ENCODE measurements around the gene C9orf50.
"Not testable (repeated sequence)": the region's sequence is repeated elsewhere in the genome, so short reads cannot be mapped to it uniquely, and the experiment has no call there.

C9orf50 gene, protein sequence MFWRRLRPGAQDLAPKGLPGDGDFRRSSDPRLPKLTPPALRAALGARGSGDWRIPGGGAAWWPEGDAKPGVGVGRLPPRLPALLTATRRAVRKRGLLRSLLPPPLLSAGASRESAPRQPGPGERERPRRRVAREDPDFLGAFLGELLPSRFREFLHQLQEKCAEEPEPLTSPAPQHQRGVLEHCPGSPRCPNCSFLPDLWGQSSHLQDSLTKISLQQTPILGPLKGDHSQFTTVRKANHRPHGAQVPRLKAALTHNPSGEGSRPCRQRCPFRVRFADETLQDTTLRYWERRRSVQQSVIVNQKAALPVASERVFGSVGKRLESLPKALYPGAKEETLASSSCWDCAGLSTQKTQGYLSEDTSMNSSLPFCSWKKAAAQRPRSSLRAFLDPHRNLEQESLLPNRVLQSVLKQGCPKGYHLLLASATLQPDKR

DNA sequence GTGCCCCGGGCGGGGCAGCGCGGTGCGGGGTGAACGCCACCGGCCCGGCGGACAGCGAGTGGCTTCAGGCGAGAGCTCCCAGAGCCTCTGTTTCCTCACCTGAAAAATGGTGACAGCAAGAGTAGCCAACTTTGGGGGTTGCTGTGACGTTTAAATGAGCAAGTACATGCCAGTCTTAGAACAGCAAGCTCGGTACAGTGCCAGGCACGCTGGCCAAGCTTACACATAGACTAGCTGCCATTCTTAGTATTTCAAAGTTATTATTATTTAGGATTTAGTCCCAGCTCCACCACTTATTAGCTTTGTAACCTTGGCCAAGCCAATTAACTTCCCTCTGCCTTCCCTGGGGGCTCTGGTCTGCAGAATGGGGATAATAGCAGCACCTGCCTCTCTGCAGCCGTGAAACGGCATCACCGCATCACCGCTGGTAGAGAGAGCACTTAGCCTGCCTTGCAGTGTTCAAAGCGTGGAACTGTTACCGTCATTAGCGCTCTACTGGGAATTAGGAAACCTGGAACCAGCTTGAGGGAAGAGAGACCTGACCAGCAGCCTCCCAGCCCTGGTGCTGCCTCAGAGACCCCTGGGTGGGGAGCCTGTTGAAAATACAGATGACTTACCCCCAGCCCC is at the start of gene C9orf50:
C9orf50 (minus strand) TSS at position 433 of the 627 bp plus-strand sequence. CDS start 527 bp downstream, outside the sequence.
- no peak for DNase-seq

DNA sequence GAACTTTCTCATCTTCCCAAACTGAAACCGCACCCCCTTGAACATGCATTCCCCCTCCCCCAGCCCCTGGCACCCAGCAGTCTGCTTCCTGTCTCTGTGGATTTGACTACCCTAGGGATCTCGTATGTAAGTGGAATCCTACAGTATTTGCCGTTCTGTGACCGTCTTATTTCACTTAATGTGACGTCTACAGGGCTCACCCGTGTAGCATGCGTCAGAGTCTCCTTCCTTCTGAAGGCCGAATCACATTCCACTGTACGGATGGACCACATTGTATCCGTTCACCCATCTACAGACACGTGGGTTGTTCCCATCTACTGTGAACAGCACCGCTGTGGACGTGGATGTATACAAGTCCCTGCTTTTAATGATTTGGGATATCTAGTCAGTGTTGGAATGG is 49.0 kb upstream of the C9orf50 start:
- DNase-seq, result no peak

DNA sequence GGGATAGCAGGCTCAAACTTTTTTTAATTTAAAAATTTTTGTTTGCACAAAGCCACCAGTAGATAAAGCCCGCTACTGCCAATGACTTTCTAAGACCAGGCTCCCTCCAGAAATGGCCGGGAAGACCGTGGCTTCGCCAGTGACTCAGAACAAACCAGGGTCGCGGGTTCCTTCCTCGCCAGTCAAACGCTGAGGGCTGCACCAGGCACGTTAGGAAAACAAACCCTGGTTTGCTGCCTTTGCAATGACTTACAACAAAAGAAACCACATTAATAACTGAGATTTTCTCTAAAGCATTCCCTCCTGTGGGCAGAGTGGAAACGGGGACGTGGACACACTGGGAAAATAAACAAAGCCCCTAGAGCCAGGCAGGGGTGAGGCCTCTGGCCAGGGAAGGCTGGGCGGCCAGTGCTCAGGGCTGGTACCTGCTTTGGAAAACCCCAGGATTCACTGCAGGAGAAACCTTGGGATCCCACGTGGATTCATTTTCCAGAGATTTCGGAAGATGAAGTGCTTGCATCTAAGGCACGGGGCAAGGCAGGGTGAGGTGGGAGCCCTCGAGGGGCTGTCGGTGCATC is 48.3 kb upstream of the C9orf50 start:
- no peak for DNase-seq

- DNase-seq, result no peak
Measured at GRCh38 chr9:129667850-129668249, 46.9 kb upstream of the C9orf50 start.

GRCh38 chr9:129667378-129667777 is 46.5 kb upstream of the C9orf50 start:
- no peak for DNase-seq

DNA sequence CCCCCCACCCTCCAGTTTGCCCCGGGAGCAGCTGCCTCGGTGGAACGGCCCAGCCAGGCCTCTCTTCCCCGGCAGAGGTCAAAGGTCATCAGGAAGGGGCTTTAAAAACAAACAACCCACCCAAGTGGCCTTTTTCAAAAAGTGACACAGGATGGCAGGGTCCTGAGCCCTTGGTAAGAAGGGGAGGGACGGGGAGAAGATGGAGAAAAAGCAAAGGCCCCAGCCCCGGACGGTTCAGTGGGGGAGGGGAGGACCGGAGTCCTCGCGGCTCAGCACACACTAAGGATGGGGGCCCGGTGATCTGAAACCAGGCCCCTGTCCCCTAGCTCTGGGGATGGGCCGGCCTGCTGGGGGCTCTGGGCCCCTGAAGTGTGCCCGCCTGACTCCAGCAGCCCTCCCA is 45.7 kb upstream of the C9orf50 start:
- DNase-seq, result no peak

DNA sequence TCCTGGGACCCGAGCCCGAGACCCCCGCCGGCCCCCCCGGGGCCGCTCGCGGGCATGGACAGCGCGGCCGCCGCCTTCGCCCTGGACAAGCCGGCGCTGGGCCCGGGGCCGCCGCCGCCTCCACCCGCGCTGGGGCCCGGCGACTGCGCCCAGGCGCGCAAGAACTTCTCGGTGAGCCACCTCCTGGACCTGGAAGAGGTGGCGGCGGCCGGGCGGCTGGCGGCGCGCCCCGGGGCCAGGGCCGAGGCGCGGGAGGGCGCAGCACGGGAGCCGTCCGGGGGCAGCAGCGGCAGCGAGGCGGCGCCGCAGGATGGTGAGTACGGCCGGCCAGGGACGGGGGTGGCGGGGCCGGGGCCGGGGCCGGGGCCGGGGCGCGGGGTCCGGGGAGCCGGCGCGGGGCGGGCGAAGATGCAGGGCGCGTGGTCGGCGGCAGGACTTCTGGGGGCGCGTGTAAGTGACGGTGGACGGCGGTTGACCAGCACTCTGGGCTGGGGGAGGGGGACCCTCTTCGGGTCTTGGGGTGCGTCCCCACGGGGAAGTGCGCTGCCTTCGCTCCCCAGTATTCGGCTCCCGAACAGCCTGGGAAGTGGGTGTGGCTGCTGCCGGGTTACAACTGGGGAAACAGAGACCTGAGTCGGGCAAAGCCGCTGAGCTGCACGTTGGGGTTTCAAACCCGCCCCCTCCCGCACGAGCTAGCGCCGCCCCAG is 45.1 kb upstream of the C9orf50 start:
- no peak for DNase-seq

GRCh38 chr9:129665389-129665775 is 44.5 kb upstream of the C9orf50 start, which contains the start of gene PRRX2:
Gene PRRX2 (plus strand): TSS chr9:129665647. CDS start chr9:129665868, 221 bp downstream.
- DNase-seq, result peak; percentile 26

- no peak for DNase-seq
Measured at GRCh38 chr9:129664746-129665388, 44.0 kb upstream of the C9orf50 start.

DNA sequence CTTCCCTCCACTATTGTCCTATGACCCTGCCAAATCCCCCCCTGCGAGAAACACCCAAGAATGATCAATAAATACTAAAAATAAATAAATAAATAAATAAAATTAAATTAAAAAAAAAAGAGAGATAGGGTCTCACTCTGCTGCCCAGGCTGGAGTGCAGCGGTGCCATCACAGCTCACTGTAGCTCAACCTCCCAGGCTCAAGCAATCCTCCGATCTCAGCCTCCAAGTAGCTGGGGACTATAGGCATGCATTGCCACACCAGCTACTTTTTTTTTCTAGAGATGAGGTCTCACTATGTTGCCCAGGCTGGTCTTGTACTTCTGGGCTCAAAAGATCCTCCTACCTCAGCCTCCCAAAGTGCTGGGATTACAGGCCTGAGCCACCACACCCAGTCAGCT is 41.3 kb upstream of the C9orf50 start:
- DNase-seq, result not testable (repeated sequence)

- no peak for DNase-seq
Measured at GRCh38 chr9:129661029-129661428, 40.1 kb upstream of the C9orf50 start.

DNA sequence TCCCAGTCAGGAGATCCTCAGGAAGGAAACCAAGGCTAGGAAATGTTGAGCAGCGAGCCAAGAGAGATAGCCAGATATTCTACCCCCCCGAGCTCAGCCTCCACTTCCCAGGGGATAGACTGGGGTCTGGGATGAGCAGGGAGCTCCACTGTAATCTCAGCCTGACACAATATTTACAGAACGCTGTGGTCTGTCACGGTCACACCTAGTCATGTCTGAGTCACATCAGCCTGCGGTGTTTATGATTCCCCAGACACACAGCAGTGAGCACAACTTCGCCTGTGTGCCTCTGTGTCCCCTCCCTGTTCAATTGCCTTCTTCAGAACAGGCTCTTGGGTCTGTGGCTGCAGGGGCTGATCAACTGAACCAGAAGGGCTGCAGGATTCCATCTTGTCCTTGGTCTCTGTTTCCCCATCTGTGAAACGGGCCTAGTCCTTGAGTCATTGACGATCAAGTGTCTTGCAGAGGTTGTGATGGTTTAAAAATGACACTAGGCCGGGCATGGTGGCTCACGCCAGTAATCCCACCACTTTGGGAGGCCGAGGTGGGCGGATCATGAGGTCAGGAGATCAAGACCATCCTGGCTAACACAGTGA is 36.0 kb upstream of the C9orf50 start:
- no peak for DNase-seq

GRCh38 chr9:129655696-129656095 is 34.8 kb upstream of the C9orf50 start:
- no peak for DNase-seq

DNA sequence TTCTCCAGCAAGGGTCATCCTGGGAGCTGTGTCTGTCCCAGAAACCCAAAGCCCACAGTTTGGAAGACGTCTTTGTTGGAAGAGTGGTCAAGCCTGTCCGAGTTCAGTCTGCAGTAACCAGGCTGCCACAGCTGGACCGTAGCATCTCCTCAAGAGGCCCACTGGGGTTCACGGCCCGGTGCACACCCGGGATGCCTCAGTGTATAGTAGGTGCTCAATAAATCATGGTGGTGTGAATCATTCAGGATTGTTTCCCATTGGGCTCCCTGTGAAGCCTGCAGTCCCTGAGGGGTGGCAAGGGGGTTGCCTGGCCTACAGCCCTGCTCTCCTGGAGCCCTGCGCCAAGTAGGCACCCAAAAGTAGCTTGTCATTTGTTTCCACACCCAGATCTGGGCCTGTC is 34.3 kb upstream of the C9orf50 start:
- DNase-seq, result no peak

DNA sequence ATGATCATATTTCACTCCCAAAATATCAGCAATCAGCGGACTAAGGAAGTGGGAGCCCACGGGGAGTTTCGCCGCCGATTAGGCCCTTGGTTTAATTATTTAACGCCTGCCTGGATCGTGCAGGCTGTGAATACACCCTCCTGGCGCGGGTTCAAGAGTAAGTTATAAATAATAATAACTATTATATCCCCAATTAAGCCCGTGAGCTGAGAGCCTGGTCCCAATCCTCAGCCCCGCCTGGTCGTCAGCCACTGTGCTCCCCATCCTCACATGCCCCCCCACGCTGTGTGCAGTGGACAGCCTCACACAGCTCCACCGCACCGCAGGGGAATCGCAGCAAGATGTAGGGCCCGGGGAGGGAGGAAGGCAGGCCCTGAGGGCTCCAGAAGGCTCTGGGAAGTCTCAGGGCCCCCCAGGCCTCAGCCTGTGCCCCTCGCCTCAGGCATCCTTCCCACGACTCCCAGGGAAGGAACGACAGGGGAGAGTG is 33.7 kb upstream of the C9orf50 start:
- DNase-seq, result no peak

DNA sequence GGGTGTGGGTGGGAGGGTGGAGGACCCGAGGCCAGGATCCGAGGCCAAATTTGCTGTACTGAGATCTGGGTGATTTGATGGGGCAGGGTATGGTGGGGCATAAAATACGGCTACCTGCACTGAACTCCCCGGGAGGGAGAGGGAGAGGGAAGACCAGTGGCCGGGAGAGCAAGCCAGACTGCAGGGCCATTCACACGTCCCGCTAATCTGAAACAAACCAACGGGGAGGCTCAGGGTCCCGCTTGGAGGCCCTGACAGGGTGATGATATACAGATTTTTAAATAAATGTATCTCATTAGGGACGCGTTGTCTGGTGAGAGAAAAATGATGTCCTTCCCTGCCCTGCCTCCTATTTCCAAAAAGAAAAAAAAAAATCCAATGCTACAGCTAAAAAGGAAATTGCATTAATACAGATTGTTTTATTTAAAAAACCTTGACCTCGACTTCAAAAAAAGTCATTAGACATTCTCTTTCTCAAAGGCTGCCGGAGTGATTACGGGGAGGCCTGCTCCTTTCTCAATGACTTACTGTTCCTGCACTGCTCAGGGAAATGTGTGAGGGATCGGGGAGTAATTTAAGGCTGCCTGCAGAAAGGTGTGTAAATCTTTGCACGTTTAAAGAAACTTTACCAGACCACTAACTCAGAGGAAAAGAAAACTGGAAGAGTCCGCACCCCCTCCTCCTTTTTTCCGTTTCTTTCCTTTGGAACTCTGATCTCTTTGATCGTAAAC is 33.1 kb upstream of the C9orf50 start:
- DNase-seq, result no peak

DNA sequence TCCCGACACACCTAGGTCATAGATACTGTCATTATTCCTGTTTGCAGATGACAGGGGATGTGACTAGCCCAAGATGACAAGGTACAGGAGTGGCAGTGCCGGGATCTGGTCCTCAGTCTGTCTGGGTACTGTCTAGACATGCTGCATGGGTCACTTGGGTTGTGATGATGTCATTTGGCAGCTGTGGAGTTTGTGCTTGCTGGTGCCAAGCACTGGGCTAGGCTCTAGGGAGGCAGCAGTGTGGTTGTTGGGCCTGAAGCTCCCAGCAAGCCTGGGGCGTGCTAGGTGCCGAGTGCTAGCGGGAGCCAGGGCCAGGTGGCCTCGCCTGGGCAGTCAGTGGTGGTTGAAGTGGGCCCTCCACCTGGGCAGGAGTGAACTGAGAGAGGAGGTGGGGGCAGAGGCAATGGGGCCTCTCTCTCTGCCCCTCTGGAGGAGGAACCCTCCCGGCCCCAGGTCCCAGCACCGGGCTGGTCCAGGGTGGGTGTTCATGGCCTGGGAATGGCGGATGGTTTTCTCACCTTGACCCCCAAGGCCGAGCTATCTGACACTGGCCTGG is 29.9 kb upstream of the C9orf50 start:
- DNase-seq, result no peak

DNA sequence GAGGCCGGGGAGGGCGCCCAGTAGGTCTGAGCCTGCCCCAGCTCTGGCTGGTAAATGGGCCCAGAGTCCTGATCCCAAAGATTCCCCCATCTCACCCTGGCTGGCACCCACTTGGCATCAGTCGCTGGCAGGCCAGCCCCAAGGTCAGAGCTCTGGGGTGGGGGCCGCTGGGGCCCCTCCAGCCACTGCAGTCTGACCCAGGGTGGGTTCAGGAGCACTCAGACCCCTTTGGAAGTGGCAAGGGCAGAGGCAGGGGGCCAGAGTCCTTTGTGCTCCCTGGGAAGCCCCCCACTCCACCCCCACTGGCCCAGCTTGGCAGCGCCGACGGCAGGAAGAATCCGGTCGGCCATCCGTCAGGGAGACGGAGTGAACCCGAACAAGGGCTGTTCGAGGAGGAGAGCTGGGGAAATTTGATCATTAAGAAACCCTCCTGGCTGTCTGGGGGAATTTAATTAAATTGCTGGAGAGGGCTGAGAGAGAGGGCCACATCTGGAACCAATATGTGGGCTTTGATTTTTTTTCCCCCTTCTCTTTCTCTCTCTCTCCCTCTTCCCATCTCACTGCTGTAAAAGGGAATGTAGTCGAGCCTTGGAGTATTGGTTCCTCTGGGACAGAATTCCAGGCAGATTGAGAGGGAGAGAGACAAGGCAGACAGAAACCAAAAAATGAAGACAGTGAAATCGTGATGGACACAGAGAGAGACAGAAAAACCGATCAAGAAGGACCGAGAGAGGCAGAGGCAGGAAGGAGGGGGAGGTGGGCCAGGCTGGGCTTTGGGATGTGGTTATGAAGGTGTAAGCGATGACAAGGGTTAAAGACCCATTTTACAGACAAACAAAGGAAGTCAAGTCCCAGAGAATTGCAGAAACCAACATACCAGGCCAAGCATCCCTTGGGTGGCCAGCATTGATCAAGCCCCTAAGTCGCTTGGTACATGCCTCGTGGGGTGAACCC is 29.1 kb upstream of the C9orf50 start:
- DNase-seq, result no peak

GRCh38 chr9:129648764-129649115 is 27.8 kb upstream of the C9orf50 start:
- DNase-seq, result no peak
